Hematopoietic multipotent progenitor cell treated with erythropoietin and hydrocortisone succinate and interleukin-3 and kit ligand, for 17 days (in vitro differentiated cells): Measurements from ENCODE around the gene PSAT1.

Source experiments
- DNase-seq: peaks from one replicate; pipeline ENCODE4 v3.0.0-alpha.2; 2015; ENCODE audit warnings: low spot score

The PSAT1 gene

DNA sequence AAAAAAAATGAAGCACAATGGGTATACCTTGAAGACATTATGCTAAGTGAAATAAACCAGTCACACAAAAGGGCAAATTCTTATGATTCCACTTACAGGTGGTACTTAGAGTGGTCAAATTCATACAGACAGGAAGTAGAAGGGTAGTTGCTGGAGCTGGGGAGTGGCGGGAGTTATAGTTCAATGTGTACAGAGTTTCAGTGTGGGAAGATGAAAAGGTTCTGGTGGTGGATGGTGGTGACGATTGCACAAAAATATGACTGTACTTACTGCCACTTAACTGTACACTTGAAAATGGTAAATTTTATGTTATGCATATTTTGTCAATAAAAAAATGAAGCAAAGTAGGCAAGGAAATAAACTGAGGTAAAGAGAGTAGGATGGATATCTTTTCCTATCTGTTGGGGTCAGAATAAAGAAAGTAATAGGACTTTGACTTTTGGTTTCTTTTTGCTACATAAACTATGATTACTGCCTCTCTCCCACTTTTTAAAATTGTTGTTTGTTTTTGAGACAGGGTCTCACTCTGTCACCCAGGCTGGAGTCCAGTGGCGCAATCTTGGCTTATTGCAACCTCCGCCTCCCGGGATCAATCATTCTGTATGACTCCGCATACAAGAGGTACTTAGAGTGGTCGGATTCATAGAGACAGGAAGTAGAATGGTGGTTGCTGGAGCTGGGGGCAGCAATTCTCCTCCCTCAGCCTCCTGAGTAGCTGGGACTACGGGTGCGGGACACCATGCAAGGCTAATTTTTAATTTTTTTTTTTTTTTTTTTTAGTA lies 4.0 kb upstream of the PSAT1 start:
- no peak for DNase-seq

DNA sequence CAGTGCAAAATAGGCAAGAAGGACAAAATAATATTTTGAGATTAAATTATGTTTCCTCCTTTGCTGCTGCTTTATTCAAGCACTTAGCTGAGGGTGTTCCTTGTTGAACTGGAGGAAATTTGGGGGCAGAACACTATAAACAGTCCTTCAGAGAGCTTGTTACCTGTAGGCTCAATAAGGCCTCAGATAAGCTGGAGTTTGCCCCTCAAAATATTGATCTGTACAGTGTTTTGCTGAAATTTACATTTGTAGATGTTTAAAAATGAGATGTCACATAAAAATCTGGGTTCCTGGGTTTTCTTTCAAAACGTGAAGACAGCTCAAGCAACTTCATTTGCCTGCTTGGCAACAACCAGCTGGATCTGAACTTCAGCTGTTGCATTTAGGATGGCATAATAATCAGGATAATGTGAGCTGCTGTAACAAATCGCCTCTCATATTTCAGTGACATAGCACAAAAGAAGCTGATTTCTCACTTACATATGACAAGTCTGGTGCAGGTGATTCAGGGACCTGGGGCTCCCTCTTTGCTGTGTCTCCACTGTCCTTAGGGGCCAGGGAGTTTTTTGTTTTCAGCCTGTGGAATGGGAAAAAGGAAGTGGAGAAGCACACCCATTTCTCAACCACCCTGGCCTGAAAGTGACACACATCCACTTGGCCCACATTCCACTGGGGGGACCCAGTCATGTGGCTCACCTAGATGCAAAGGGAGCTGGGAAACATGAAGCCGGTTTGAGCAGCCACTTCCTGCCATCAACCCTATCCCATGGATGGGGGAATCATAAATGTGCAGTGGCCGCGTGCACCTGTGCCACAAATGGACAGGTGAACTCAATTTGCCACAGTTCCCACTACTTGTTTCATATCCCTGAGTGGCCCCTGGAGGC lies 2.4 kb upstream of the PSAT1 start:
- DNase-seq, result no peak

DNA sequence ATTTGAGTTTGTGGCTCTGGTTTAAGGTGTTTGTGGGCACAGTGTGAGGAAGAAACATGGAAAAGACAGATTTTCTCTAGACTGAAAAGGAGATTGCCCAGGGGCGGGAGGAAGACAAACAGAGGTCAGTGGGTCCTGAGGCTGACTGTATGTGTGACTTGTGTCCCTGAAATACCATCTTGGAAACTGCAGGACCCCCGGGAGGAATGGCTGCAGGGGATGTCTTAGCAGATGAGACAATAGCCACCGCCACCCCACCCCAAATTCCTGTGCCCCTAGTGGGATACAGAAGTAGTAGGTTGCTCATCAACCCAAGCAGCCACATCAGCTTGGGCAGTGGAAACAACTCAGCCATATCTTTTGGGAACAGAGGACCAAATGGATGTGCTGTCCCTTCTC lies 1.7 kb upstream of the PSAT1 start:
- no peak for DNase-seq

DNA sequence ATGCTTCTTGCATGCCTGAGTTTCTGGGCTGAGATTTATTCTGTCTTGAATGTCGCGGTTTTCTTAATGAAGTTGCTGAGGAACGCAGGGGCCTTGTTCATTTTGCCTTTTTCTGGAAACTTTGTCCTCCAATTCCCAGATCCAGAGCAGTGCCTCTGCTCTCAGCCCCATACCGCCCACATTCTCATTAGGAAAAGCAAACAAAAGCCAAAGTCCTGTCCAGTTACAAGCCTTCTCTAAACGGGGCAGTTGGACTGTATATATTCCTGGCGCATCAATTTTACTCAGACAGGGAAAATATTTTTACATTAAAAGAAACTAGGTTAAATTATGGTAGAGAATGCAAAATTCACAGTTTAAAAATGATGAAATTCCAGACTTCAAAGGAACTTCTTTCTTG lies 1.2 kb upstream of the PSAT1 start:
- DNase-seq, result no peak

DNA sequence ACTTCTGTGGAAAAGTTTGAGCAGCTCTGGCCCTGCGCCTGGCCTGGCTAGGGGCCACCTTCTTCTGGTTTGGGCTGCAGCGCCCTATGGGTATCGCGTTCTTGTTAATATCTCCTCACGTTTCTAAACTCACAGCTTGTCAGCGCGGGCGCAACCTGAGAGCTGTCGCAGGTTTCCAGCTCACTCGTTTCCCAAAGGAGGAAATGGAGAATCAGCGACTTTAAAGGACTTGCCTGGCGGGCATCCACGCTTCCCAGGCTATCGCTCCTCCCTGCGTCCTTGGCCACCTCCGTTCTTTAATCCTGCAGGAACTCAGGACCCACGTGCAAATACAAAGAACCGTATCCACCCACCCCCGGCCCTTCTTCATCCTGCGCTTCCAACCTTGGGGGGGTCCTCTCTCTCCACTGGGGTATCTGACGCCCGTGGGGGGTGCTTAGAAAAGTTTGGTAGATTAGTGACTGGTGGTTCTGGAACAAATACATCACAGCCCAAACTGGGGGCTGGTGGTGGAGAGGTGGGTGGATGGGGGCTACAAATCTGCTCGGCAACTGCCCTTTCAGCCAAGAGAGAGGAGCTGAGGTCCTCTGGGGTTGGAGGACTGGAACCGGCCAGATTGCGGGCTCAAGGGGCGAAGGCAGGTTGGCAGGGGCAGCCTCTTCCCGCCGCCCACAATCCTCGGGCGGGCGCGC lies 578 bp upstream of the PSAT1 start:
- DNase-seq, result no peak

DNA sequence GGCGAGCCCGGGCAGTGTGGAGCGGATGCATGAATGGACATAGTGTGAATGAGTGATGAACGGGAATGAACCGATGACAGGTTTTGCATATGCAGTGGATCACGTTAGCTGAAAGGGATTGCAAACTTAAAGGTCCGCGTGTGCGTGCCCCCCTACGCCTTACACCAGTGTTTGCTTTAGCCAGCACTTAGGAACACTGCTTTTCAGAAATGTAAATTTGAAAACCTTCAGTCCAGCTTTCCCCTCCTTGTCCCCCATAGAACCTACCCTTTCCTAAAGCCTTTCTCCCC lies 692 bp downstream of the PSAT1 start:
- DNase-seq, result no peak

DNA sequence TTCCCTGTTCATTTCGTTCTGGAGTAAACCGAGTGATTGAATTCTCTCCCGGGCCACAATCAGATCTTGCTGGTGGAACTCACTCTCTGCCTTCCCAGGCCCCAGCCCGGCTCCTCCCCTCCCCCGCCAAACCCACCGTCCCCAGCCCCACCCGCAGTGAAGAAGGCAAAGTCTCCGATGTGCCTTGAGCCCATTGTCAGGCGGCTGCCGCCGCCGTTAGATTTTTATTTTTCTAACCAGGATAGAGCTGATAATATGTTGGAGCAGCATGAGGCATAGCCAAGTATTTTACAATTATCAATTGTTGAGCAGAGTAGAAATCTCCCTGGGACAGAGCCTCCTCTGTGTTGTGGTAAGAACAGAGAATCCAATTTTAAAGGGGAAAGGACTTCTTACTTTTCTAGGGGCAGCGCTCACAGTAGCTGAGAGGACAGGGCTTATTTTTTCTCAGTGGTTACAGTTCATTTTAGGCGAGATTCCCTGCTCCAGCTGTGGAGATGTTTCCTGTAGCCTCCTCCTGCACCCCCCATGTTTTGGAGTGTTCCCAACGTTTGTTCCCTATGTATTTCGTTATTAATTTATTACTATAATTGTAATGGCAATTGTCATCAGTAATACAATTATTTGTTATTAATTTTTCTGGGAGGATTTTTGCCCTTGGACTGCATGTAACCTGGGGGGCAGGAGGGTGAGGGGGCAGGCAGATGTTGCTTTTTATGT lies 1.3 kb downstream of the PSAT1 start:
- DNase-seq, result no peak

DNA sequence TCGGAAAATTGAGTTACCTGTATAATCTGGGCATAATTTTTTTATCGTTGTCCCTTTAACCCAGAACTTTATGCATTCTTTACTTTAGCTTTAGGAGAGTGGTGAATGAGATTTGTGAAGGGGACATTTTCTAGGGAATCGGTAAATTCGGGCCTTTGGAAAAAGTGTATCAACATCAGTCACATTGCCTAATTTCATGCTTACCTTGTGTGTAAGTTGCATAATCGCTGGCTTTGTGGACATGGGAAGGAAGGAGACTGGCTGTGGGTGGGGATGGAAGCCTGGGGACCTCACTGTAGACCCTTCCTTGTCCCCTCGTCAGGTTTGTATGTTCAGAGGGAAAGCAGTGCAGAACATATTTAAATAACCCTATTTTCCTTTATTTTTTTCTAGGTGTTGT lies 3.3 kb downstream of the PSAT1 start:
- no peak for DNase-seq

DNA sequence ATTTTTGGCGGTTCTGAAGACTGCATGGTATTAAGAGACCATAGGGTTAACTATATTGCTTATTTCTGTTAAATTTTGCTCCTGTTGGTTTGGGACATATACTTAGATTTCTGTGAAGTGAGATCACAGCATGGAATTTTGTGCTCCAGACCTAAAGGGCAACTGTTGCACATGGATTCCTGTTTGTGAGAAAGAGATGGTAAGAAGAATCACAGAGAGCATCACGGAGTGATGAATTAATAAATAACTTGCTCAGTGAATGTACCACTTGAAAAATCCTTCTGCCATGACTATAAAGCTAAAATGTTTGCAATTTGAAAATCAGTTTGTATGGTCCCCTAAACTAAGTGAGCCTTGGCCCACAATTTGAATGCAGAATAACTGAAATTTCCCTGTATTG lies 4.5 kb downstream of the PSAT1 start:
- DNase-seq, result no peak

DNA sequence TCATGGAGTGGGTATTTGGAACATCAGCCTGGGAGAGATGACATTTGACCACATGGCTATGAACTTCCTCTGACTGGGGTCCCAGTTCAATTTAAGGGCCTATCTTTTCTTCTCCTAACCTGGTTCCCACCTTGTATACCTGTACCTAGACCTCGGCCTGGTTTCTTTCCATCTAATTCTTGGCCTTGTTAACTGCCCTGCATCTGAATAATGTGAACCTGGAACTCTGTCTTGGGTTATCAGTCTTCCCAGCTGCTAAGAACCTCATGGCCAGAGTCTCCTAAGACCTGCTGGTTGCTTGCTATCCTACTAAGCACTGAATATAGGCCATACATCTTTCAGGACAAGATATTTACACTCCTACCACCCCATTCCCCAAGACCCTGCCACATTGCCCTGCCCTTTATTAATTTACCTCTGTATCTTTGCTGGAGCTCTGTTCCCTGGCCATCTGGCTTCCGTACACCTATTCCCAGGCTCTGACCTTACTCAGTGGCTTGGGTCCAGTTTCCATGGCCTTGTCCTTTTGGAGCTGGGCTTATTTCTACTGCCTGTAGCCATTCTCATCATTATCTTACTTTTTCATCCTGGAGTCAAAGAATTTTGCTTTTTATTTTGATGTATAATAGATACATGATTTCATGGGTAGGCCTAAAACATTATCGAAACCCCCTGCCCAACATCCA lies 6.6 kb downstream of the PSAT1 start:
- no peak for DNase-seq

DNA sequence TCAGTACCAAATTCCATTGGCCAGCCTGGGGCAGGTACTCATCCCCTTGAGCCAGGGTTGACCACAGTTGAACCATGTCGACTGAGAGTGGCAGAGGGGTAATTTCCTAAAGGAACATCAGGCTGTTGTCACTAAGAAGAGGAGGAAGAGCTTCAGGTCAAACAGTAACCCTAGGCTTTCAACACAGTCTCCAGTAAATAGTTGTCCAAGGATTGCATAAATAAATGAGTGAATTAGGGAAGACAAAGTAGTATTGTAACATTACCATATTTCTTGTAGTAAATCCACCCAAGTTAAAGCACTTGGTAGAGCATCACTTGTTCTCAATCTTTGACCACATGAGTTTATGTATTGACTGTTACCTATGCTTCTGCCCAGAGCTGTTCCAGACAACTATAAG lies 7.4 kb downstream of the PSAT1 start:
- no peak for DNase-seq

DNA sequence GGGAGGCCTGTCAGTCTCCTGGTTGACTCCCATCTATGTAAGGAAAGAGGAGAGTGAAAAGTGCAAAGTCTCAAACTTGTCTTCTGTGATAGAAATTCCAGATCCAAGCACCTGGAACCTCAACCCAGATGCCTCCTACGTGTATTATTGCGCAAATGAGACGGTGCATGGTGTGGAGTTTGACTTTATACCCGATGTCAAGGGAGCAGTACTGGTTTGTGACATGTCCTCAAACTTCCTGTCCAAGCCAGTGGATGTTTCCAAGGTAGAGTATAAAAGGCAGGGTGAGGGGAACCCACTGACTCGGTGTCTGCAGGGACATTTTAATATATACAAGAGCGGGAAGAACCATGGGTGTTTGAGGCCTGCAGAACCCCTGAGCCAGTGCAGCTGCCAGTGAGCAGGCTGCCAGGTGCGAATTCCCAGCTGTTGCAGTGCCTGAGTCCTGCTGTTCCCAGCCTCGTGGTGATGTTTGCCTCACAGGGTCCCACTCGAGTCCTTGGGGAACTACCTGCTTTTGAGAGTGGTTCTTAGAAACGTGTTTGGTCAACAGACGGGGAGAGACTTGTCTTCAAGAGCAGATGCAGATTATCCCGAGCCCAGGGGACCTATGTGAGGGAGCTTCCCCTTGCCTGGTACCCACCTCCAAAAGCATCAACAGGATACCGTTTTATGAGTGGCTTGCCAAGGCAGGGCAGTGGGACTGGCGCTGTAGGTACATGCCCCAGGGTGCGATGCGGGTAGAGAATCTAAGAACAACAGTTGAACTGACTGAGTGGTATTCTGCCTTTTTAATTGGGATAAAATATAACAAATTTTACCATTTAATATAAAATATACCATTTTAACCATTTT lies 9.5 kb downstream of the PSAT1 start:
- DNase-seq, result no peak

DNA sequence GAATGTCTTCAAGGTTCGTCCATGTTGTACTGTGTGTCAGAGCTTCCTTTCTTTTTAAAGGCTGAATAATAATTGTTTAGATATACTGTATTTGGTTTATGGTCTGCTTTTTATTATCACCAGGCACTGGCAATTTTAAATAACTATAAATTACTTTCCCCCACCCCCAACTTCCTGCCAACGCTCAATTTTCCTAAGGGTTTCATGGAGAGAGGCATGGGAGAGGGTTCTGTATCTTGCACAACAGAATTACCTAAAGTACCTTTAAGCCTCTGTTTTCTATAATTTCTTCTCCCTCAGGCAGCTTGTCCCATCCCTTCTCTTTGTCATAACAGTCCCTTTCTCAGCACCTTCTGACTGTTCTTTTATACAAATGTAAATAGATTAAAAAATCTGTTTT lies 10.4 kb downstream of the PSAT1 start:
- DNase-seq, result no peak

DNA sequence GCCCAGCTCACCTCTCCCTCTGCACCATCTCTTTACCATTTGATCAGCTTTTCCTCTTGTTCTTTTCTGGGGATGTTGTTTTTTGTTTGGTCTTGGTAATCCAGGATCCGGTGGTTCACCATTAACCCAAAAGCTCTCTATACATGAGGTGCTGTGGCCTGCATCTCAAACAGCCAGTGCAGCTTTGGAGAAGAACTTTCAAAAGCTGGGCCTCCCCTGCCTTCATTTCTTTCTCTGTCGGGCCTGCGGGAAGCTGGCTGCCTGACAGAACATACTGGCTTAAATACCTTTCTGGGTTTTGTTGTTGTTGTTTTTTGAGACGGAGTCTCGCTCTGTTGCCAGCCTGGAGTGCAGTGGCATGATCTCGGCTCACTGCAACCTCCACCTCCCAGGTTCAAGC lies 12.1 kb downstream of the PSAT1 start:
- DNase-seq, result no peak

DNA sequence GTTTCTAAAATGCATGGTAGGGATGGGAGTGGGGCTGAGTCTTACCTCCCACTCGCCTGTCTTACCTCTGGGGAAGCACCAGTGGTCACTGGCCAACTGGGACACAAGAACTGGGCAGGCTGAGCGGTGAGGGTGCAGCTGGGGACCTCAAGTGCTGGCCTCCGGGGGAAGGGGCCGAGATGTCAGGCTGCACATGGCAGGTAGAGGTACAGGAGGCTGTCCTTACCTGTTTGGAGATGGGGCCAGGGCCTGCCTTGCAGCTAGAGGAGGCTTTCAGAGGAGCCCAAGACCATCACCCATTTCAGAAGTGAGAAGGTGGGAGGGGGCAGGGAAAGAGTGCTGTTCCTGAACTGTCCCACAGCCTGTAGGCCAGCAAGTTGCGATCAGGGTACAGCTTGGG lies 14.2 kb downstream of the PSAT1 start:
- no peak for DNase-seq

DNA sequence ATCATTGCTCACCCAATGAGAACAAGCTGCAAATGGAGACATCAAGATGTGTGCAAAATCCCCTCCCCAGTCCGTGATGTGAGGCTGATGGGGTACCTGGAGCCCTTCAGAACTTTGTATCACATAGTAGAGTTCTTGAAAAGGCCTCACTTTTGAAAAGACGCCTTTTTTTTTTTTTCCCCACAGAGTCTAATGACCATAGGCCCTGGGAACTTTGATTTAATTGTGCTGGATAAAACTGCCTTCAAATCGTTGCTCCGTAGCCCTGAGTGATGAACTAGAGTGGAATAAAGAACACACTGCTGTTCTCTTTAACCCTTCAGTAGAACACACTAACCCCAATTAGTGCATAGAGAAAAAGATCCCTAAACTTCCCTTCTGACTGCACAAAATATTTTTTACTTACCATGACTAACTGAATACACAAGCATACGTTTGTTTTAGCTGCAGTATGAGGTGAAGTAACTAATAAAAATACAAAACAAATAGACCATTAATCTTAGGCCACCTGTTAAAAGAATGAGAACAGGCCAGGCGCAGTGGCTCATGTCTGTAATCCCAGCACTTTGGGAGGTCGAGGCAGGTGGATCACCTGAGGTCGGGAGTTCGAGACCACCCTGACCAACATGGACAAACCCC lies 15.1 kb downstream of the PSAT1 start:
- DNase-seq, result no peak

DNA sequence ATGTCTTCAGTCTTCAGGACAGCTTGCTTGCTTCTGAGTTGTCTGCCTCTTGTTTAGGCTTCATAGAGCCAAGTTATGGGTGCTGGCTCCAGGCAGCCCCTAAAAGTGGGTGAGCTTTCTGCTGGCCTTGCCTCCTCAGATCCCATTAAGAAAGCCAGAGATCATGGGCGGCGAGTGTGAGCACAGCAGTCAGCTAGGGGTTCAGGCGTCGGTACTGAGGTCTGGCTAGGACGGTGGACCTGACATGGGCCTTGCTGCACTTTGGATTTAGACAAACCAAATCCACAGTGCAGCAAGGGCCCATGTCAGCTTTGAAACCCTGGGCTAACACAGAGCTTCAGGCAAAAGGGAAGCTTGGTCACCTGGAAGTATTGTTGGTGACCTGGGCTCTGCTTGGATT lies 17.6 kb downstream of the PSAT1 start:
- DNase-seq, result no peak

DNA sequence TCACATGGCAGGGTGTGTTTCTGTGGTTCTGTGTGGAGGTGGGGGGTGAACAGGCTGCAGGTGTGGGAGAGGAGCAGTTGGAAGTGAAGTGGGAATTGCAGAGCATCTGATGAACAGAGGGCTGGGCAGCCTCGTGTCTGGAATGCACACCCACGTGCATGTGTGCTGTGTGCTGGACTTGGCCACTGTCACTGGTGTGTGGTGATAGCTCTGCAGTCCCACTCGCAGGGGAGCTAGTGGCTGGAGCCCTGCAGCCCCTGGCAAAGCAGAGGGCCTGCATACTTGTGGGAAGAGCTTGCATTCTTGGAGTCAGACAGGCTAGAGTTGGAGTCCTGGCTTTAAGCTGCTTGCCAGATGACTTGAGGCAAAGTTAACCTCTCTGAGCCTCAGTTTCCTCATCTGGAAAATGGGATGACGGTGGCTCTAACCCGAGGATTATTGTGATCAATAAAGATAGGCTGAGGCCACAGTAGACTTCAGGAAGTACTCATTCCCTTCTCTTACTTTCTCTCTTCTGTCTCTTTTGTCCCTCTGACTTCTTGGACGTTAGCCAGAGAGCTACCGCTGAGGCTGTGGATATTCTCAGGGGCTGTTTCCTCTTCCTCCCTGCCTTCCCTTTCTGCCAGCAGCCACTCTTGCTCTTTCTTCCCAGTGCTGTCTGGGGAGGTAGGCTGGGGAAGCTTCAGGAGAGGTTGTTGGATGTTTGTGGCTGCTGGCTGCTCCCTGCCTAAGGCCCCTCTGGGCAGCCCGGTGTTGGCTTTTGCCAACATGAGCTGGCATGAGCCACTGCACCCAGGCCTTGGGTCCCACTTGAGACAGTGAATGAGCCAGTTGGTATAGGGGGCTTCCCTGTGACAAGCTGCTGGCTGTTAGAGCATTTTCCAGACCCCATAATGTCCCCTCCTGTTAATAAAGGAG lies 18.3 kb downstream of the PSAT1 start:
- DNase-seq, result no peak

DNA sequence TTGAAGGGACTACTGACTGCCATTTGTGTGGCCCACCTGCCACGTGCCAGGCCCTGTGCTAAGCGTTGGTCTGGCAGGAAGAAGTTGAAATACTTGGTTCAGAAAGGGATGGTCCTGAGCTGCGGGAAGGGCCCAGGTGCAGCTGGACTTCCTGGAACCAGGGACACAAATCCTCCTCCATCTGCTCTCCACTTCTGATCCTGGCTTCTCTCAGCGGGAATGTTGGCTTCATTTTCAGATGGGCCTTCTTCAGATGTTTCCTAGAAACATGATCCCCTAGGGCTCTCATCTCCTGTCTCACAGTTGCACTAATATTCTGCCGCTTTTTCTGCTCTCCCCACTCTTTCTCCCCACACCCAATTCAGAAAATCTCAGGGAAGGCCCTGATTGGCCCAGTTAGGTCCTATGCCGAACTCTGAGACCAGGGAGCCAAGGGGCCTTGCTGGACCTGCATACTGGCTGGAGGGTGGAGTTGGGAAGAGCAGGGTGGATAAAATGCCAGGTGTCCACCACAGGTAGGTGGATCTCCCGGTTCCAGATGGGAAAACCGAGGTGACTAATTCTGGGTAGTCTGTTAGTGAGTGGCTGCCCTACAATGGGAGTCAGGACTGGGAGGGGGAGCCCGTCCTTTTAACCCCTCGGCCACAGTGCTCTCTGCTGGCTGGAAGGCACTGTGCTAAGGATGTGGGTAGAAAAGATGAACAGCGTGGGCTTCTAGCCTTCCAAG lies 19.4 kb downstream of the PSAT1 start:
- no peak for DNase-seq
